ENCODE measurements around the gene CAMKMT.

The CAMKMT gene

DNA sequence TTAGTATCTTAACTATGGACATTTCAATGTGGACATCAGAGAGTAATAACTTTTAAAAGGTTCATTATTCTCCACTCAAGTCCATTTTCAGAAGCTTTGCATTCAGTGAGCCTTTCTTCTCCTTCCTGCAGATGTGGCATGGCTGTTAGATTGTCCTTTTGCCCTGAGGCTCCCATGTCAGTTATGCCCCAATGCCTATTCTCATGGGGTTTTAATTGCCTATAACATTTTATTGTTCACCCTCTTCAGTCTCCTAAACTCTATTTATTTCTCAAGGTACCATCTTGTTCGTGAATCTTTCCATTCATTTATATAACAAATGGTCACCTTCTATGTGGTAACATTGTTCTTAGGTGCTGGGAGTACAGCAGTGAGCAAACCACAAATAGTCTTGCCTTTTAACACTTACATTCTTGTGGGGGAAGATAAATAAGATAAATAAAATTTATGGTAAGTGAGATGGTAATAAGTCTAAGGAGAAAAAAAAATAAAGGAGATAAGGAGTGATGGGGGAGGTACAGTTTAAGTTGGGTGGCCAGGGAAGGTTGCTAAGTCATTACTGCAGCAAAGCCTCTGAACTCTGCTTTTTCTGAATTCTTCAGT is 301.8 kb downstream of the CAMKMT start:
- DNase-seq, result no peak

DNA sequence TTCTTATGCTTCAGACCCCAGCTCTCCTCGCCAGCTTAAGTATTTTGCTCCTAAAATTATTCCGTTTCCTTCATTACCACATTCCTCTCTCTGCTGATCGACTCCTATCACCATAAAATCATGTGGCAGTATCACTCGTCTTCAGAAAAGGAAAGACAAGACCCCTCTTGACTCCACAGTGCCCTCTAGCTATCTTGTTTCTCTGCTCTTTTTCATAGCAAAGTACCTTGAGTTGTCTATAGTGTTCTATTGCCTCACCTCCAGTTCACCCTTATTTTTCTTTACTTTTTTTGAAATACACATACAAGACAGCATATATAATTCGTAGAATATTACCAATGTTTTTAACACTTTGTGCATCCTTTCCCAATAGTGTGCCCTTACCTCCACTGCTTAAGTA is 306.6 kb downstream of the CAMKMT start:
- DNase-seq, result no peak

DNA sequence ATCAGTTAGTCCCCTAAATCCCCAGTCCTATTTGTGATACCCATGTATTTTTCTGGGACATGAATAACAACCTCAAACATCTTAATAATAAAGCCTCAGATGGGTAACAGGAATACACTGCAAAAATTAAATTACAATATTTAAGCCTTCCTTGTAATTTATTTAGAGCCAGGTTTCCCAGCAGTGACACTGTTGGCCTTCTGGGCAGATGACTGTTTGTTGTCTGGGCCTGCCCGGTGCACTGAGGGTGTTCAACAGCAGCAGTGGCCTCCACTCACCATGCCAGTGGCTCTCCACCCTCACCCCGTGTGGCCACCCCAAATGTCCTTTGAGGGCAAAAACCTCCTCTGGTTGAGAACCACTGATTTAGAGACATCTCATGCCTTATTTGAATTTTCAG is 309.5 kb downstream of the CAMKMT start:
- no peak for DNase-seq

DNA sequence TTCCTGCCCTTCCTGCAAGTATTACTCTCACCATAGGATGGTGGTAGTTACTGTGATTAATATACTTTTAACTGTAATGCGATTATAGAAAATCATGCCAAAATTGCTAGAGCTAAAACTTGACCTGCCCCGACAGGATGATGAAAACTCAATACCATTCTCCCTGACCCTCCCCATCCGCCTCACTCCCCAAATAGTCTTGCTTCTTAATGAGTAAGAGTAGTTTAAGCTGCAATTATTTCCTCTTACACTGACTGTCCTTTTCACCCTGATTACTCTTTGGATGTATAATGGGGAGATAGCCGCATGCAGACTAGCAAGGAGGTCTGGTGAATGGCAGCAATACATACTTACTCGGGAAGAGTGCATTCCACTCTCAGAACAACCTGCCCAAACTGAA is 310.2 kb downstream of the CAMKMT start:
- no peak for DNase-seq

DNA sequence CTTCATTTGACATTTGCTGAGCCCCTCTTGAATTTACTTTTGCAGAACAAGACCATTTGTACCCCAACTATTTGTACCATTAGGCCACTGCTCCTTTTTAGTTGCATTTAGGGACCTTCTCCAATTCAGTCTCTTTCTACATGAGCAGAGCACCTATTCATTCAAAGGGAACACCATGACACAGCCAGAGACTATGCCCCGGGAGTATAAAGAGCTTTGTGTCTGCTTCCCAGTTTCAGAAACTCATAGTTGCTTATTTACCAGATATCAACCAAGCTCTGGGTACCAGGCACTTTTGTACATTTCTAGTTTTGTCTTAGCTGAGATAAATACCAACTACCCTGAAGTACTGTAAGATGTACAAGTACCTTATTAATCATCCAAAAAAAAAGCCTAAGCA is 310.7 kb downstream of the CAMKMT start:
- DNase-seq, result no peak

DNA sequence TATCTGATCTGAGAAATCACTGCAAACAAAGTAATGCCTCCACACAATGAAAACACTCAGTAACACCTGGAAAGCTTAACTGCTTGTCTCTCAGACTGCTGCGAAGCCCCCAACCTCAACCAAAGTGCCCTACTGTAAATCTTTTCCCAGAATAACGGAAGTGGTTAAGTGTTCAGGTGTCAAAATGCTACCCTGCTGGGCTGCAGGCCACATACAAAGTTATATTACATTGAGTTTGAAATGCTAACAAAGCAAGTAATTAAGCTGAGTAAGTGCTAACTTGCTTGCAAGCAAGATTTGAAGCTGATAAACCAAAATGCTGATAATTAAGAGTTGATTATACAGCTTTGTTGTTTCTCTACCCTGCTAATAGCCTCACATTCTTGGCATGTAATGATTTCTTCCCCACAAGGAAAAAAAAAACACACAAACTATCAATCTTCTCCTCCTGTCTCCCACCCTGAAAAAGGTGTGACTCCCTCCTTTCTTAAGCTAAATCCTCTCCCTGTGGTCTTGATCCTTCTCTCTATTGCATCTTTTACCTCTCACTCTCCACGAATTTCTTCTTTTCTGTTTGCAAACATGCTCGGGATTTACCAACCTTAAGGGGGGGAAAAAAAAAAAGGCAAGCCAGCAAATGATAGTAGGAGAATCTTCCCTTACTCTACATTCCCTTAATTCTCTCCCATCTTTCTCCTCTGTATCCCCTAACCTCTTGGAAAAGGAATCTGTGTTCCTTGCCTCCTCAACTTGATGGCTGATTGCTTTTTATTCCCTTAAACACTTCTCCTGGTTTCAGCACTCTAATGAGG is 312.9 kb downstream of the CAMKMT start:
- no peak for DNase-seq

DNA sequence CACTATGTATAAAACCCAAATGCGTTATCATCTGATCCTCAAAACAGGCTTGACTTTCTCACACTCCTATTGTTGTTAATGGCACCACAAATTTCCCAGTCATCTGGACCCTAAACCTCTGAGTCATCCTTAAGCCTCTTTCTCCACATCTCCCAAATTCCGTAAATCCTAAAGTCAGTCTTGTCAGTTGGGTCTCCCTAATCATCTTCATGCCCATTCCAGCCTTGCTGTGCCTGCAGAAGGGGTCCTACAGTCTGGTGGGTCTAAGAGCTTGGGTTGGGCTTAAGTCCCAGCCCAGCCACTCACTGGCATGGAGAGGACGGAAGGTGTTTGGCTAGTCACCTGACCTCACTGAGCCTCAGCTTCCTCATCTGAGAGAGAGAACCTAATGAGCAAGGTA is 314.6 kb downstream of the CAMKMT start:
- DNase-seq, result no peak

DNA sequence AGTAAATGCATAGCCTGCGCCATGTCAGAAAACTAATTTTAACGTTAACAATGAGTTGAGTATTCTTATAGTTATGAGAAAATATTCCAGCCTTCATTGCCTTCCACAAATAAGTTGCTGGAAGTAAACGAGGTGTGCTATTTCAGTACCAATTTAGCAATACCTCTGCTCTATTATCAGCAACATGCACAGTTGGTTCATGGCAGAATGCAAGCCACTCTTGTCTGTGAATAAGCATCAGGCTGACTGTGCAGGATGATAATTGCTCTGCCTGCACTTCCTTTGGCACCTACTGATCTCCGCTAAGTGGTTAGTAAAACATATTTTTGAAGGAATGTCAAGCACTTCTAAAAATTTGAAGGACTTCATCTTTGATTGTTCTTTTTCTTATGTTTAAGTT is 317.8 kb downstream of the CAMKMT start:
- no peak for DNase-seq

DNA sequence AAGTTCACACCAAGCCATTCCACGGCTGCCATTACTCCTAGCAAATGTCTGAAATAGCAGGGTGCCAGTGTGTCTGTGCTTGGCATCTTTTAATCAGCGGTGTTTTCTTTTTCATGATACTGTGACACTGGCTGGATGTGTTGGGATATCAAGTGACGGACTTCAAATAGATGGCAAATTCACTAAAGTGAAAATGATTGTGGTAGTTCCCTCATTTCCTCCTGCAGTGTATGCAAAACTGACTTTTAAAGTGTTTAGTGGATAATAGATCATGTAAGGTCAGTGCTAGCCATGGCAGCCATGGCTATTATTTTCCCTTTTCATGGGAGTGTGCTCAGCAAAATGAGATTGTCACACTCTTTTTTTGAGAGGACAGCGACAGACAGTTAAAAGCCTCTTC is 318.2 kb downstream of the CAMKMT start:
- no peak for DNase-seq

DNA sequence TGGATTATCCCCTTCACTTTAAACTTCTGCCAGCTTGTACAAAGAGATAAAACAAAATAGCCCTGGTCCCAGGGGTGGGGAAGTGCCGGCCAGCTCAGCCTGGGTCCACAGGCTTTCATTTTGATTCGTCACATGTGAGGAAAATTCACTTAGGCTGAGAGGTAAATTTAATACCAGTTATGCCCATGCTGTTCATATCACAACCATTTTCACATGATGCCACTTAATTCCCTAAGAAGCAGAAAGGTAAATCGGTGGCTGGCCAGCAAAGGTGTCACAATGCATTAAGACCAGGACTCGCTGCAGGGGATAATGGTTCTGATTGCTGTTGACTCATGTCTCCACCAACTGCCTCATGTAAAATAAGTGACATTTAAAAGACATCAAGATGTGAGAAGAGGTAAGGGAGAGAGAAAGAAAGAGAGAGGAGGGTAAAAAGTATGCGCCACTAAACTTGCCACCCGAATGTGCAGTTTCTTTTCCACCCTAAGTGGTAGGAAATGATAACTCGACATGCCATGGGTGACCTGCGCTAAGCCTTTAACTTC is 318.8 kb downstream of the CAMKMT start:
- DNase-seq, result no peak

DNA sequence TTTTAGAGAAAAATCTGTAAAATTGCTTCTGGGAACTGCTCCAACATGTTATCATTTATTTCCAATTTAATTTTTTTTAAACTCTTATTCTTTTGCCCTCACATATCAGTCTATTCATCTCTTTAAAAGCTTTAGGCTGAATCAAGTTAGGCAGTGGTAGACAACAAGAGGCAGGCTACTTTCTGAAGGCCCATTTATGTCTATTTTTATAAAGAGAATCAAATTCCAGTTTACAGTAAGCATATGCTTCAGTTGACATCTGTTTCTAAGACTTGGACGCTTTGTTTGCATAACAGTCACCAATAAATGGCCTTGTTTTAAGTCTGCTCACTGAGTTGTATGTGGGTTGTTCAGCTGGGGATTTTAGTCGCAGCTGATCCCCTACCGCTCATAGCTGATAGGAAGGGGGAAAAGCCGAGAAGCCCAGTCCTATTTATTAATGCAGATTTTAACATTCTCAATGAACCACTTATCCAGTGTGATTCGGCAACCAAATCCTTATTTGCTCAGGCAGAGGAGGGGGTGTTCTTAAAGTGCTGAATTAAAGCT is 319.3 kb downstream of the CAMKMT start:
- peak; percentile 28 to 29 for DNase-seq

DNA sequence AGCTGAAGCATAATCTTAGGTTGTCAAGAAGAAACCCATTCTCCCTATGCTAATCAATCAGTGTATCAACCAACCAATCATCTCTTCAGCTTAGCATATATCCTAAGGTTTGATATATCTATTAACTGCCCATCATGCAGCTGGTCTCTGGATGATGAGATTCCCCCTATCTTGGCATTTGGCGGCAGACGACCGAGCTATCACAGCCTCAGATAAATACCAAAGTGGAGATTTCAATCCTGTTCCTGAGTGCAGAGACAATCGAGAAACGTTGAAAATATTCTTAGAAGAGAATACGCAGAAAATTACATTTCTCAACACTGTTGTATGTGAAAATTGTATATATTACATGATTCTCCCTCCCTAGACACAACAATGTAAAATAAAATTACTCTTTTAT is 320.7 kb downstream of the CAMKMT start:
- no peak for DNase-seq

DNA sequence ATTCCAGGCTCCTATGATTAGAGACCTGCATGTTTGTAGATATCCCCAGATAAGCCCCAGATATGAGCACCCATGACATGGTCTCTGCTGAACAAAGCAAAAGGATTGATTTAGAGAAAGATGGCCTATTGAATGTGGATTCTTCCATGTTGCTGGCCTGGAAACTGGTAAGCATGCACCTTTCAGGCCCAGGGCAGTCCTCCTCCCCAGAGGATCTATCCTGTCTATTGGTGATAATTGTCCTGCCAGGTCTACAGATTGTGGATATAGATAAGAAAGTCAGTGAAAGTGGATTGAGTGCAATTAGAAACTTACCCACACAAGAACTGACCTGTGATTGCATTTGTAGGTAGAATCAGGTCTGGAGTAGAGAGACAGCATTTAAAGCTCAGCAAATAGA is 322.8 kb downstream of the CAMKMT start:
- no peak for DNase-seq

DNA sequence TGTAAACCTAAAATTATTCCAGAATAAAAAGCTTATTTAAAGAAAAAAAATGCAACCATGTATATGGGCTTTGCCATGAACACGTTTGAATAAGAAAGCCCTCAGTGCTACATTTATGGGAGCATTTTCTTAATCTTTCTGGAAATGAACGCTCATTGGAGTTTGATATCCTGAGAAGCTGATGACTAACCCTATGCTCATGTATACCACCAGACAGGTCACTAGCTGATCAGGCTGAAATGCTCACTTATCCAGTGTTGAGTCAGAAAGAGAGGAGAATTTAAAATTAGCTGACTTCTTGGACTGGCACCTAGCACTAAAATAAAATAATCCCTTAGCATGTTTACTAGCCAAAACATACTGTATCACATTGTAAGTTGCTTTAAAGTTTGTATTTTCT is 324.8 kb downstream of the CAMKMT start:
- DNase-seq, result no peak

DNA sequence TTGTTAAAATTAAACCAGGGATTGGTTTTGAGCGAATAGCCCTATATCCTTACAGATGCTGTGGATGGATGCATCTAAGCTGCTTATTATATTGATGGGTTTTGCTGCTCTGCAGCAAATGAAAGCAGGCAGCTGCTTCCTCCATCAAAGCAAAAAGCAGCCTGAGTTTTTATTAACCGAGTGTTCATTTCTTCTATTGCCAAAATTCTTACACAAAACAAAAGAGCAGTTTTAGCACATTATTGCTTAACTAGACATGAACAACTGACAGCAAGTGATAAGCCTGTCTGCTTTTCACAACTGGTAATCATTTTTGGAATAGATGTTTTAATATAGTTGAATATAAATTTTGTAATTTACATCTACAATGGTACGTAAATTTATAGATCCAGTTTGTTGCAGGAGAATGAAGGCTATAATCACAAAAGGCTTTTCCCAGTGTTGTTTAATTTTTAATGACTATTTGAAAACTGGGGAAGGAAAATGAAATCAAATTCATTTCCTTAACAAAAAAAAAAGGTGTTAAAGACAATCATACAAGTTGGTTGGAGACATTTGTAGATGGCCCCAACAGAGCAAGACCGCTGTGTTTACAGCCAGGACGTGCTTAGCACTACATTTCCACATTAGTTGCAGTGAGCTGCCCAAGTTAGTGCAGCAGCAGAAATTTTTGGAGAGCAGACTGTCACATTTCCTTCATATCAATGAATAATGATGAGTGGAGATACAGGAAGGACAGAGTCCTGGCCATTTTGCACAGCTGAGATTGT is 326.1 kb downstream of the CAMKMT start:
- DNase-seq, result no peak

DNA sequence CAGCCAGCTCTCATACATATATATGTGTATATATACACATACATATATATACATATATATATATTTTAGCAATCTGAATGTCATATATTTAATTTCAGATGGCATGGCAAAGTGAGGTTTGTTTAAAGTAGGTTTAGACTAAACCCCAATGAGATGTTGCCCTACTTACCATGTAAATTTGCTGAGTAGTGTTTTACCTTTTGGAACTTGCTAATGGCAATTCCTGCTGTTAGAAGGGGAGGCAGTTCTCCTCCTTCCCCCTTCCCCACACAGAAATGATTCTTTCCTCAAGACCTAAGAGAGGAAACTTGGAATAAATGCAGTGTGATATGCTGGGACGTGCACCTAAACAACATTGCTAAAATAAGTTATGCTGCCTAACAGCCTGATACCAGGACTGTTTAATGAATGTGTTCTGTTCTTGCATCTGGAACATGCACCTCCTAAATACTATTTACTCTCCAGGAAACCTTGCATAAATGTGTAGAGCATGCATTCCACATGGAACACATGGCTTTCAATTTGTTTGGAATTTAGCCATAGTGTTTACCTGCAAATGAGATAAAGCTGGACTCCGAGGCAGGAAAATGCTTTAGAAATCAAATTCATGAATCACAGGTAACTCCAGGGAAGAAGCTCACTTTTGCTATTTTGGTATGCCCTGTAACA is 326.8 kb downstream of the CAMKMT start:
- DNase-seq, result no peak

DNA sequence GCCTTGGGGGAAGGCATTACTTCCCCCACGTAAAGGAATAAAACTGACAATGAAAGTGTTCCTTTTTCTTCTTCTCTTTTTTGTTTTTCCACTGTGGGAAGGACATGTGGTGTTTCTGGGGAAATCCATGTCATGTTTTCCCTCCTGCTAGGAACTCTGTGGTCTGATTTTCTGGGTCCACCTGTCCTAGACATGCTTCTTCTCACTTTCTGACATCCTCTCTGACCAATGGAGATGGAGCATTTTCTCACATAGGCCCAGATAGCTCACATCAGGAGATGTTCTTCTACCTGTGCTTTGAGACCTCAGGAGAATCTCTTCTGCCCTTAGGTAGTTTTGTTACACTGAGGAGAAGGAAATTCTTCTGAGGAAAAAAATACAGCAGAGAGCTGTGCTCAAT is 327.8 kb downstream of the CAMKMT start:
- DNase-seq, result no peak

DNA sequence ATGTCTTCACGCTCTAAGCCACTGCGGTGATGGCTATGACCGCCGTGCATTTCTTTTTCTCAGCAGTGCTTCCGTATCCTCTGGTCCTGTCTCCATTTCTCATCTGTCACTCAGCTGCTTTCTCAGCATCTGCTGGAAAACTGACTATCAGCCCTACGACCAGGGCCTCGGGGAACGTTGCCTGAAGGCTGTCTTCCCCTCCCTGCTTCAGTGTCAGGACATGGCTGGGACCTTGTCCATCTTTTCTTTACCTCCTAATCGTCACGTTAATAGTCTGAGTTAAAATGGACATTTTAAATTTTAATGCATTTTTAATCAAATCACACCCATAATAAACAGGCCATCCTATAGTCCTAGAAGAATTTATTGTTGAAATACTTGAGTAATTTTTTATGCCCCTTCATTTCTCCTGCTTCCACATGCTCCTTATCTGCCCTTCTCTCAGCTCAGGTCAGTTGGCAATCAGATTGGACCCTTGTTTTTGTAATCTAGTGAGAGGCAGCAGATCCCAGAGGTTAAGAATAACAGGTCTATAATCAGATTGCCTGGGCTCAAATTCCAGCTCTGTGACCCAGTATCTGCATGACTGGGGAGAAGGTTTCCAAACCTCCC is 329.5 kb downstream of the CAMKMT start:
- DNase-seq, result no peak

DNA sequence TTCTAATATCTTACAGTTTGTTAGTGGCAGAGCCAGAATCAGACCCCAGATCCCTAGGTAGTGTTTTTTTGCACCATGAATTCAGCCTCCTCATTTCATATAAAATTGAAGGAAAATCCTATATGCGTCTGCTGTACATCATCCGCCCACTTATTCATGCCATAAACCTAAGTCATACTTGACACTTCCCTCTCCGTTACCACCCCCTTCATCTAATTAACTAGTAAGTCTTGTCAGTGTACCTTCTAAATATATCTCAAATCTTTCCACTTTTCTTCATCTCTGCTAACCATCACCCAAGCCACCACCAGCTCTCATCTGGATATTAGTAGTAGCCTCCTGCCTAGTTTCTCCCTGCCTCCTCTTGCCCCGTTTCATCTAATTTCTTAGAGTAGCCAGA is 331.1 kb downstream of the CAMKMT start:
- DNase-seq, result no peak

DNA sequence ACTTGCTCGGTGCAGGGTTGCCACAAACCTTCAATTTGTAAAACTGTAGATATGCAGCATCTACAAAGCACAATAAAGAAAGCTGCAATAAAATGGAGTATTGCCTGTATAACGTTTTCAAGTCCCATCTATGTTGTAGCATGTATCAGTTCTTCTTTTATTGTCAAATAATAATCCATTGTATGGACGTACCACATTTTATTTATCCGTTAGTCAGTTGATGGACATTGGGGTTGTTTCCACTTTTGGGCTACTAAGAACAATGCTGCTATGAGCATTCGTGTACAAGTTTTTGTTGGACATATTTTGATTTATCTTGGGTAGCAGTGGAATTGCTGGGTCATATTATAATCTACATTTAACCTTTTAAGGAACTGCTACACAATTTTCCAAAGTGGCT is 339.1 kb downstream of the CAMKMT start:
- DNase-seq, result no peak

DNA sequence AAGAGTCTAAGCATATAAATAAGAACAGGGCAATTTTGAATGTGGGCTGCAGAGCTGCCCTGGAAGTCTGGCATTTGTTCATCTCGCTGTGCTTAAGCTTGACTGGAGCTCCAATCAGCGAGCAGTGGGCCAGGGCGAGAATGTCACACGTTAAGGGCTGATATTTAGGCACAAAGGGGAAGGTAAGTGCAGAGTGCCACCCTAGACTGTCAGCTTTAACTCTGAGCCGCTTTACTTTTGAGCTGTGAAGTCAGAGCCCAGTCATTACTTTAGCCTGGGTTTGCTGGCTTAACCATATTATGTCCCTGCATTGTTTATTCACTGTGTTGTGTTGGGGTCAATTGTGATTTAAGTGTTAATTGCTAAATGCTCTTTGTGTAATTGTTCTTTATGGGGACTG is 343.6 kb downstream of the CAMKMT start:
- no peak for DNase-seq

DNA sequence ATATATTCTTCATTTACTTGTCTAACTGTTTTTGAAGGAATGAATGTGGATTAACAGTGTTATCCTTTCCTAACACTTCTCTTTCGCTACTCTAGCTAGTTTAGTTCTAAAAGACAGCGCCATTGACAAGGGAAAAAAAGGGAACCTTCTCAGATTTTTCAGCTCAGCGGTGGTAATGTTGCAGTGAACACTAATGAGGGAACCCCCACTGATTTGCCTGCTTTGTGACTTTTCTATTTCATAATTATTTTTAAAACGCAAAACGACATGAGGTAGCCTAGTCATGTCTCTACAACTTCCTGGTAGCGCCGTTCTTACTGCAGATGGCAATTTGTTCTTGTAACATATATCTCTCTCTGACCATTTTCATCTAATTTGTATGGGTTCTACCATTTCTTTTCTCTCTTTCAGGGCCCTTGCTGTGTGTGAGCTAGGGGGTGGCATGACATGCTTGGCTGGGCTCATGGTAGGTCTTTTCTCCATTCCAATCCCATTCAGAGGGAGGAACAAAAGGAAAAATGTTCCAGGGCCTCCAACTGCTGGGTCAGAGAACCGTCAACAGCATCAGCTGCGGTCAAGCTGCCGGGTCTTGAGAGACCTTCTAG is 344.2 kb downstream of the CAMKMT start:
- no peak for DNase-seq

All from SHP77 (cell line).